ENCODE measurements around the gene CCDC17.
"Not testable (repeated sequence)": the region's sequence is repeated elsewhere in the genome, so short reads cannot be mapped to it uniquely, and the experiment has no call there.

CCDC17 gene

GRCh38 chr1:45608175-45609156, 15.4 kb downstream of the CCDC17 start:
- H3K27ac ChIP-seq (ENCODE audit: insufficient read depth, low read length, poor library complexity, severe bottlenecking) = no peak overlapping the region
- no peak for DNase-seq
- H3K36me3 ChIP-seq (ENCODE audit: control insufficient read depth, insufficient read depth, low read length) = peaks cover 44% of the 10 kb centered on the region

GRCh38 chr1:45607404-45608074, 16.3 kb downstream of the CCDC17 start:
- Histone ChIP-seq H3K4me3 (ENCODE audit: insufficient read depth, low read depth, low read length, poor library complexity, severe bottlenecking) (no peak overlapping the region), H3K9me3 (ENCODE audit: control insufficient read depth, low read length) (no peaks in the 10 kb centered on the region), H3K4me1 (ENCODE audit: control insufficient read depth, insufficient read depth, low read length, poor library complexity, severe bottlenecking) (no peaks in the 10 kb centered on the region), H3K27me3 (replicated peaks; ENCODE audit: control insufficient read depth, insufficient read depth, low read length, poor library complexity, severe bottlenecking) (no peaks in the 10 kb centered on the region), H3K27ac (ENCODE audit: insufficient read depth, low read length, poor library complexity, severe bottlenecking) (no peak overlapping the region), H3K36me3 (ENCODE audit: control insufficient read depth, insufficient read depth, low read length) (peaks cover 51% of the 10 kb centered on the region)
- no peak for DNase-seq

More at GRCh38 chr1:45608175-45609156, 15.4 kb downstream of the CCDC17 start:
- Histone ChIP-seq H3K4me1 (ENCODE audit: control insufficient read depth, insufficient read depth, low read length, poor library complexity, severe bottlenecking) (no peaks in the 10 kb centered on the region), H3K27me3 (replicated peaks; ENCODE audit: control insufficient read depth, insufficient read depth, low read length, poor library complexity, severe bottlenecking) (no peaks in the 10 kb centered on the region), H3K9me3 (ENCODE audit: control insufficient read depth, low read length) (no peaks in the 10 kb centered on the region), H3K4me3 (ENCODE audit: insufficient read depth, low read depth, low read length, poor library complexity, severe bottlenecking) (no peak overlapping the region)

DNA sequence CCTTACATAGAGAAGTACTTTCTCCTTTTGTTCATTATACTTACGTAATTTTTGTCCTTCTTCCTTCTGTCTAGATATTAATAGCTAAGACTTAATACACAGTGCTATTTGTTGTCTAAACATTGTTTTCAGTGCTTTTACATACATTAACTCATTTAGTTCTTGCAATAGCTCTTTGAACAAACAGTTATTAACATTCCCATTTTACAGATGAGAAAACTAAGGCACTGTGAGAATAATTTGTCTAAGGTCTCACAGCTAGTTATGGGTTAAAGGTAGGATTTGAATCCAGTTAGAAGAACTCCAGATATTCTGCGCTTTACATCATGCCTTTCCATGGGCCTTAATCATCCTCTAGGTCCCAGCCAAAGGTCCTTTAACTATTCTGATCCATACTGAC, 19.6 kb downstream of the CCDC17 start:
- Histone ChIP-seq H3K27ac (ENCODE audit: insufficient read depth, low read length, poor library complexity, severe bottlenecking) (no peak overlapping the region), H3K27me3 (replicated peaks; ENCODE audit: control insufficient read depth, insufficient read depth, low read length, poor library complexity, severe bottlenecking) (no peaks in the 10 kb centered on the region), H3K4me1 (ENCODE audit: control insufficient read depth, insufficient read depth, low read length, poor library complexity, severe bottlenecking) (no peaks in the 10 kb centered on the region), H3K4me3 (ENCODE audit: insufficient read depth, low read depth, low read length, poor library complexity, severe bottlenecking) (no peak overlapping the region), H3K9me3 (ENCODE audit: control insufficient read depth, low read length) (no peaks in the 10 kb centered on the region), H3K36me3 (ENCODE audit: control insufficient read depth, insufficient read depth, low read length) (peaks cover 50% of the 10 kb centered on the region)
- DNase-seq = no peak

DNA sequence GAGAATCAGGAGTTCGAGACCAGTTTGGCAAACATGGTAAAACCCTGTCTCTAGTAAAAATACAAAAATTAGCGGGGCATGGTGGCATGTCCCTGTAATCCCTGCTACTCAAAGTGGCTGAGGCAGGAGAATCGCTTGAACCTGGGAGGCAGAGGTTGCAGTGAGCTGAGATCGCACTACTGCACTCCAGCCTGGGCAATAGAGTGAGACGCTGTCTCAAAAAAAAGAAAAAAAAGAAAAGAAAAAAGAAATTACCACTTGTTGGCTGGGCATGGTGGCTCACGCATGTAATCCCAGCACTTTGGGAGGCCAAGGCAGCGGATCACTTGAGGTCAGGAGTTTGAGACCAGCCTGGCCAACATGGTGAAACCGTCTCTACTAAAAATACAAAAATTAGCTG, 27.1 kb downstream of the CCDC17 start:
- H3K4me3 ChIP-seq (ENCODE audit: insufficient read depth, low read depth, low read length, poor library complexity, severe bottlenecking); H3K4me1 ChIP-seq (ENCODE audit: control insufficient read depth, insufficient read depth, low read length, poor library complexity, severe bottlenecking); DNase-seq; H3K27ac ChIP-seq (ENCODE audit: insufficient read depth, low read length, poor library complexity, severe bottlenecking); H3K27me3 ChIP-seq (replicated peaks; ENCODE audit: control insufficient read depth, insufficient read depth, low read length, poor library complexity, severe bottlenecking); H3K9me3 ChIP-seq (ENCODE audit: control insufficient read depth, low read length): not testable (repeated sequence)
- peaks cover 22% of the 10 kb centered on the region for H3K36me3 ChIP-seq (ENCODE audit: control insufficient read depth, insufficient read depth, low read length)

GRCh38 chr1:45594412-45594811, 29.4 kb downstream of the CCDC17 start:
- H3K36me3 ChIP-seq (ENCODE audit: control insufficient read depth, insufficient read depth, low read length) = peaks cover 27% of the 10 kb centered on the region

GRCh38 chr1:45589861-45590260, 34.0 kb downstream of the CCDC17 start:
- Histone ChIP-seq H3K9me3 (ENCODE audit: control insufficient read depth, low read length) (no peaks in the 10 kb centered on the region), H3K27me3 (replicated peaks; ENCODE audit: control insufficient read depth, insufficient read depth, low read length, poor library complexity, severe bottlenecking) (no peaks in the 10 kb centered on the region), H3K4me1 (ENCODE audit: control insufficient read depth, insufficient read depth, low read length, poor library complexity, severe bottlenecking) (peaks cover 9% of the 10 kb centered on the region), H3K36me3 (ENCODE audit: control insufficient read depth, insufficient read depth, low read length) (peaks cover 24% of the 10 kb centered on the region), H3K27ac (ENCODE audit: insufficient read depth, low read length, poor library complexity, severe bottlenecking) (no peak overlapping the region), H3K4me3 (ENCODE audit: insufficient read depth, low read depth, low read length, poor library complexity, severe bottlenecking) (no peak overlapping the region)
- DNase-seq = no peak

More at GRCh38 chr1:45594412-45594811, 29.4 kb downstream of the CCDC17 start:
- H3K4me1 ChIP-seq (ENCODE audit: control insufficient read depth, insufficient read depth, low read length, poor library complexity, severe bottlenecking) = no peaks in the 10 kb centered on the region
- DNase-seq = no peak
- H3K27me3 ChIP-seq (replicated peaks; ENCODE audit: control insufficient read depth, insufficient read depth, low read length, poor library complexity, severe bottlenecking) = no peaks in the 10 kb centered on the region
- H3K27ac ChIP-seq (ENCODE audit: insufficient read depth, low read length, poor library complexity, severe bottlenecking) = no peak overlapping the region
- H3K9me3 ChIP-seq (ENCODE audit: control insufficient read depth, low read length) = no peaks in the 10 kb centered on the region
- H3K4me3 ChIP-seq (ENCODE audit: insufficient read depth, low read depth, low read length, poor library complexity, severe bottlenecking) = no peak overlapping the region

- peak overlapping the region; percentile 92 for H3K27ac ChIP-seq (ENCODE audit: insufficient read depth, low read length, poor library complexity, severe bottlenecking)
- H3K36me3 ChIP-seq (ENCODE audit: control insufficient read depth, insufficient read depth, low read length) = peaks cover 5% of the 10 kb centered on the region
- no peak for DNase-seq
- H3K4me3 ChIP-seq (ENCODE audit: insufficient read depth, low read depth, low read length, poor library complexity, severe bottlenecking) = peak overlapping the region; percentile 97
- H3K4me1 ChIP-seq (ENCODE audit: control insufficient read depth, insufficient read depth, low read length, poor library complexity, severe bottlenecking) = peaks cover 9% of the 10 kb centered on the region
- no peaks in the 10 kb centered on the region for H3K9me3 ChIP-seq (ENCODE audit: control insufficient read depth, low read length)
- no peaks in the 10 kb centered on the region for H3K27me3 ChIP-seq (replicated peaks; ENCODE audit: control insufficient read depth, insufficient read depth, low read length, poor library complexity, severe bottlenecking)
Observed at GRCh38 chr1:45586769-45587168, 37.1 kb downstream of the CCDC17 start.

DNA sequence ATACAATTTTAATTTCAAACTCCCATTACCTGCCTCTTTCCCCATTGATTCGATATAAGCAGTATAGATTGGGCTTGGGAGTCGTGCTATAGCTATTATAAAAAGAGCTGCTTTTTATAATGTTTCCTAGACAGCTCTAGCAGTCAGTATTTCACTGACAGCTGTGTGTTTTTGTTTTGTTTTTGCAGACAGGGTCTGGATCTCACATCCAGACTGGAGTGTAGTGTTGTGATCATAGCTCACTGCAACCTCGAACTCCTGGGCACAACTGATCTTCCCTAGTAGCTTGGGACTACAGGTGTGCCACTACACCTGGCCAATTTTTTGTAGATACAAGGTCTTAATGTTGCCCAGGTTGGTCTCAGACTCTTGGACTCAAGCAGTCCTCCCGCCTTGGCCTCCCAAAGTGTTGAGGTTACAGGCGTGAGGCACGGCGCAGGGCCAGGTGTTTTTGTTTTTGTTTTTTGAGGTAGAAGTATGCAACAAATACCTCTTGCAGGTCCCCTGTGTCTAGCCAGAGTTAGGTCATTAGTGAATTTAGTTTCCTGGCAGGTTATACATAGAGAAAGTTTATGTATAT, 38.3 kb downstream of the CCDC17 start:
- peak overlapping the region; percentile 92 for H3K27ac ChIP-seq (ENCODE audit: insufficient read depth, low read length, poor library complexity, severe bottlenecking)
- no peaks in the 10 kb centered on the region for H3K9me3 ChIP-seq (ENCODE audit: control insufficient read depth, low read length)
- H3K27me3 ChIP-seq (replicated peaks; ENCODE audit: control insufficient read depth, insufficient read depth, low read length, poor library complexity, severe bottlenecking) = no peaks in the 10 kb centered on the region
- no peaks in the 10 kb centered on the region for H3K36me3 ChIP-seq (ENCODE audit: control insufficient read depth, insufficient read depth, low read length)
- H3K4me1 ChIP-seq (ENCODE audit: control insufficient read depth, insufficient read depth, low read length, poor library complexity, severe bottlenecking) = peaks cover 9% of the 10 kb centered on the region
- H3K4me3 ChIP-seq (ENCODE audit: insufficient read depth, low read depth, low read length, poor library complexity, severe bottlenecking) = peak overlapping the region; percentile 97
- no peak for DNase-seq

GRCh38 chr1:45585110-45585426, 38.8 kb downstream of the CCDC17 start:
- DNase-seq = no peak
- Histone ChIP-seq H3K36me3 (ENCODE audit: control insufficient read depth, insufficient read depth, low read length) (no peaks in the 10 kb centered on the region), H3K4me3 (ENCODE audit: insufficient read depth, low read depth, low read length, poor library complexity, severe bottlenecking) (peak overlapping the region; percentile 97), H3K27me3 (replicated peaks; ENCODE audit: control insufficient read depth, insufficient read depth, low read length, poor library complexity, severe bottlenecking) (no peaks in the 10 kb centered on the region), H3K9me3 (ENCODE audit: control insufficient read depth, low read length) (no peaks in the 10 kb centered on the region), H3K27ac (ENCODE audit: insufficient read depth, low read length, poor library complexity, severe bottlenecking) (peak overlapping the region; percentile 92), H3K4me1 (ENCODE audit: control insufficient read depth, insufficient read depth, low read length, poor library complexity, severe bottlenecking) (peaks cover 9% of the 10 kb centered on the region)

Measured in effector memory CD4-positive, alpha-beta T cell (primary cell).